Gastroesophageal sphincter (tissue), 4 donors: ENCODE measurements around the gene LYSMD2. TPM values are rescaled to one million over a fixed set of nuclear protein-coding genes. Genes with fewer than 3 reads are reported as not detected.

ENCODE experiments used
- ATAC-seq: fragments of 150-250 bp; one replicate; pipeline ENCODE4 v1.9.1; 2016; ENCODE audit warnings: mild to moderate bottlenecking, moderate library complexity
- H3K27ac ChIP-seq, 4 donors: fragments of 200-600 bp; sonication (generic) in 3 of 4; 1 replicate in 3 of 4; 2 replicates in 1 of 4; pipeline ENCODE4 v1.5.1; 2016 to 2019
- H3K27me3 ChIP-seq: fragments of 200-600 bp; sonication (generic); one replicate; pipeline ENCODE4 v1.5.1; 2019
- H3K36me3 ChIP-seq, 2 donors: fragments of 200-600 bp; sonication (generic); one replicate each; pipeline ENCODE4 v1.5.1; 2019; ENCODE audit warnings: control low read depth in 1 of 2
- H3K4me1 ChIP-seq, 3 donors: fragments of 200-600 bp; sonication (generic); 1 replicate in 2 of 3; 2 replicates in 1 of 3; pipeline ENCODE4 v1.5.1; 2016 to 2019; ENCODE audit warnings: control low read depth in 2 of 3
- H3K4me3 ChIP-seq, 2 donors: fragments of 200-600 bp; sonication (generic); one replicate each; pipeline ENCODE4 v1.5.1; 2019; ENCODE audit warnings: mild to moderate bottlenecking in 1 of 2, moderate library complexity in 1 of 2
- H3K9me3 ChIP-seq, 3 donors: fragments of 200-600 bp; sonication (generic); one replicate each; pipeline ENCODE4 v1.5.1; 2017 to 2019; ENCODE audit warnings: control low read depth in 2 of 3
- CTCF ChIP-seq, 4 experiments: fragments of 200-600 bp in 2 of 4; fragments of 450-650 bp in 2 of 4; sonication (generic) in 1 of 4; IDR thresholded peaks; one replicate each; pipeline ENCODE4 v1.5.1; 2017 to 2019; ENCODE audit warnings: antibody characterized with exemption in 4 of 4, mild to moderate bottlenecking in 2 of 4, moderate library complexity in 2 of 4
- EP300 ChIP-seq: sonication (generic); formaldehyde crosslinking; IDR thresholded peaks from one replicate; pipeline ENCODE4 v1.6.1; 2017; ENCODE audit warnings: antibody characterized with exemption, mild to moderate bottlenecking
- POLR2A ChIP-seq, 2 donors: fragments of 450-650 bp; IDR thresholded peaks; one replicate each; pipeline ENCODE4 v1.6.1; 2017; ENCODE audit warnings: antibody characterized with exemption in 2 of 2, mild to moderate bottlenecking in 2 of 2, moderate library complexity in 1 of 2
- POLR2AphosphoS5 ChIP-seq: sonication (generic); formaldehyde crosslinking; IDR thresholded peaks from one replicate; pipeline ENCODE4 v1.6.1; 2017; ENCODE audit warnings: antibody characterized with exemption
- WGBS, 2 donors: methylation state at CpG; one replicate each; pipeline ENCODE4 v1.1.5; 2018; ENCODE audit warnings: low coverage in 1 of 2; 5-methylcytosine and 5-hydroxymethylcytosine counted together
- total RNA-seq, 4 donors: library from RNA; depleted of rRNA; stranded (reverse); fragments of >200 nt; gene quantifications; one replicate each; pipeline ENCODE4 v1.1.0, GENCODE V29; 2016

LYSMD2 gene
- total RNA-seq, 4 donors from 2014 or later, result 8.9 to 27.9 (median 14.0) TPM

GRCh38 chr15:51736751-51737521 lies 519 bp downstream of the LYSMD2 start:
- ATAC-seq, result peak; percentile 54
- 12 to 17% methylated on average over 4 to 6 of the region's 69 CpGs for WGBS, 2 donors
- Histone ChIP-seq H3K36me3 (no peaks in the 10 kb centered on the region), H3K27ac (peak overlapping the region; percentile 11 to 92 (median 92)), H3K4me3 (peak overlapping the region; percentile 69 to 90), H3K4me1 (peaks cover 0 to 42% (median 17%) of the 10 kb centered on the region in 3 donors), H3K9me3 (no peaks in the 10 kb centered on the region), H3K27me3 (no peaks in the 10 kb centered on the region)
- TF ChIP-seq CTCF (IDR thresholded peaks at IDR 0.05) (no peak), EP300 (no peak), POLR2AphosphoS5 (no peak), POLR2A (IDR thresholded peaks at IDR 0.05) (no peak)

GRCh38 chr15:51736069-51736468 lies 1.4 kb downstream of the LYSMD2 start:
- Histone ChIP-seq H3K4me3 (peak overlapping the region; percentile 69 to 90), H3K4me1 (peaks cover 0 to 51% (median 22%) of the 10 kb centered on the region in 3 donors), H3K27me3 (no peaks in the 10 kb centered on the region), H3K9me3 (no peaks in the 10 kb centered on the region), H3K36me3 (no peaks in the 10 kb centered on the region), H3K27ac (peak overlapping the region in 3 of 4 donors; percentile 91 to 92 (median 92))
- ATAC-seq, result no peak
- TF ChIP-seq POLR2A (IDR thresholded peaks at IDR 0.05), result no peak
- TF ChIP-seq POLR2AphosphoS5, result no peak
- no peak for TF ChIP-seq CTCF (IDR thresholded peaks at IDR 0.05)
- no peak for TF ChIP-seq EP300
- 58 to 69% methylated on average over 3 of the region's 3 CpGs for WGBS, 2 donors

GRCh38 chr15:51735228-51736010 lies 2.0 kb downstream of the LYSMD2 start:
- H3K27ac ChIP-seq, result peak overlapping the region in 2 of 4 donors; percentile 91 to 92
- no peaks in the 10 kb centered on the region for H3K27me3 ChIP-seq
- no peak for ATAC-seq
- no peaks in the 10 kb centered on the region for H3K9me3 ChIP-seq
- TF ChIP-seq CTCF (IDR thresholded peaks at IDR 0.05) (no peak), EP300 (no peak), POLR2AphosphoS5 (no peak), POLR2A (IDR thresholded peaks at IDR 0.05) (no peak)
- WGBS, 2 donors, result 46 to 78% methylated on average over 4 of the region's 5 CpGs
- H3K4me1 ChIP-seq, result peaks cover 0 to 56% (median 22%) of the 10 kb centered on the region in 3 donors
- no peak overlapping the region for H3K4me3 ChIP-seq
- no peaks in the 10 kb centered on the region for H3K36me3 ChIP-seq

- no peaks in the 10 kb centered on the region for H3K27me3 ChIP-seq
- no peaks in the 10 kb centered on the region for H3K9me3 ChIP-seq
- H3K27ac ChIP-seq, result peak overlapping the region in 3 of 4 donors; percentile 71 to 76 (median 74)
- 71% methylated on average over 2 of the region's 2 CpGs; no CpG with 5 or more reads in 1 of the 2 donors for WGBS, 2 donors
- H3K36me3 ChIP-seq, result no peaks in the 10 kb centered on the region
- no peak overlapping the region for H3K4me3 ChIP-seq
- TF ChIP-seq POLR2AphosphoS5, result no peak
- no peak for TF ChIP-seq CTCF (IDR thresholded peaks at IDR 0.05)
- no peak for TF ChIP-seq EP300
- TF ChIP-seq POLR2A (IDR thresholded peaks at IDR 0.05), result no peak
- no peak for ATAC-seq
- peaks cover 0 to 44% (median 16%) of the 10 kb centered on the region in 3 donors for H3K4me1 ChIP-seq
Measured at GRCh38 chr15:51732646-51733045, 4.8 kb downstream of the LYSMD2 start.
